BE2C (cell line): ENCODE results near the gene LARP4B.

Source experiments
- DNase-seq: peaks from one replicate; pipeline ENCODE4 v3.0.0-alpha.2; 2020
- H3K27me3 ChIP-seq: fragments of 250-450 bp; sonication (Bioruptor Pico); 2 replicates; pipeline ENCODE4 v1.5.1; 2020; ENCODE audit warnings: mild to moderate bottlenecking
- H3K36me3 ChIP-seq: fragments of 250-450 bp; sonication (Bioruptor Pico); 2 replicates; pipeline ENCODE4 v1.5.1; 2020; ENCODE audit warnings: mild to moderate bottlenecking
- H3K4me1 ChIP-seq: fragments of 250-450 bp; sonication (Bioruptor Pico); 2 replicates; pipeline ENCODE4 v1.5.1; 2020
- H3K4me3 ChIP-seq: 2 replicates; pipeline ENCODE4 v1.5.1; 2011; ENCODE audit warnings: low read depth, low read length
- H3K9me3 ChIP-seq: fragments of 250-450 bp; sonication (Bioruptor Pico); 2 replicates; pipeline ENCODE4 v1.5.1; 2020
- CTCF ChIP-seq: IDR thresholded peaks from 2 replicates; pipeline ENCODE4 v1.5.1; 2012; ENCODE audit warnings: mild to moderate bottlenecking, low read depth, low read length

Gene LARP4B

DNA sequence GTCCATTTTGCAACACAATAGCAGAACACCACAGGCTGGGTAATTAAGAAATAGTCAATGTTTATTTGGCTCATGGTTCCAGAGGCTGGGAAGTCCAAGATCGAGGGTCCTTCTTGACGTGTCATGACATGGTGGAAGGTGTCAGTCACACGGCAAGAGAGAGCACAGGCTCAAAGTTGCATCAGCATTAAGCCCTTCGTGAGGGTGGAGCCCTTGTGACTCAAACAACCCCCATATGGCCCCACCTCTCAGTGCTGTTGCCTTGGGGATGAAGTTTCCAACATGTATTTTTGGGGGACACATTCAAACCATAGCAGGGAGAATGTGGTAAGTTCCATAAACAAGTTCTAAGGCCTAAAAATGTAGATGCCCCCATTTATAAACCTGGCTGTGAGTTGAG is 32.1 kb upstream of the LARP4B start:
- TF ChIP-seq CTCF, result no peak
- Histone ChIP-seq H3K27me3 (no peaks in the 10 kb centered on the region), H3K4me1 (no peaks in the 10 kb centered on the region), H3K9me3 (no peaks in the 10 kb centered on the region), H3K36me3 (no peaks in the 10 kb centered on the region), H3K4me3 (no peak overlapping the region)
- DNase-seq, result no peak

GRCh38 chr10:963186-963585 is 31.7 kb upstream of the LARP4B start:
- Histone ChIP-seq H3K9me3 (no peaks in the 10 kb centered on the region), H3K27me3 (no peaks in the 10 kb centered on the region), H3K36me3 (no peaks in the 10 kb centered on the region), H3K4me1 (no peaks in the 10 kb centered on the region), H3K4me3 (no peak overlapping the region)
- no peak for DNase-seq
- no peak for TF ChIP-seq CTCF

GRCh38 chr10:962342-962741 is 30.8 kb upstream of the LARP4B start:
- no peak overlapping the region for H3K4me3 ChIP-seq
- no peaks in the 10 kb centered on the region for H3K27me3 ChIP-seq
- no peaks in the 10 kb centered on the region for H3K9me3 ChIP-seq
- no peak for TF ChIP-seq CTCF
- H3K4me1 ChIP-seq, result no peaks in the 10 kb centered on the region
- no peaks in the 10 kb centered on the region for H3K36me3 ChIP-seq
- no peak for DNase-seq

DNA sequence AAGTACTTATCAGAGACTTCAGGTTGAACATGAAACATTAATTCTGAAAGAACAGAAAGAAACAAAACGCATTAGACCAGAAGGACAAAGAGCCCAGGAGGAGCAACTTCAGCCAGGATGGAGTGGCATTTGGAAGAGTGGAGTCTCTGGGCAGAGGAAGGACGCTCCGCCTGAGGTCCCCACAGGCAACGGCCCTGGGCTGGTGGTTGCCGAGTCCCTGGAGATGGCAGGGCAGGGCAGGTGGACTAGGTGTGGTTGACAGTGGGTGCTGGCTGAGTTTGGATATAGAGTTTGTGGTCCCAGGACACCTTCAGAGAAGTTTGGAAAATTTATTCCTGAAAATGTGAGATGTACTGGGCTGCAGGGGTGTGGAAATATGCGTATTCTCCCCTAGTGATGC is 27.4 kb upstream of the LARP4B start:
- Histone ChIP-seq H3K27me3 (no peaks in the 10 kb centered on the region), H3K4me1 (no peaks in the 10 kb centered on the region), H3K9me3 (no peaks in the 10 kb centered on the region), H3K36me3 (no peaks in the 10 kb centered on the region), H3K4me3 (no peak overlapping the region)
- no peak for DNase-seq
- TF ChIP-seq CTCF, result no peak

- no peak for TF ChIP-seq CTCF
- Histone ChIP-seq H3K4me3 (no peak overlapping the region), H3K36me3 (no peaks in the 10 kb centered on the region), H3K9me3 (no peaks in the 10 kb centered on the region), H3K4me1 (no peaks in the 10 kb centered on the region), H3K27me3 (no peaks in the 10 kb centered on the region)
- DNase-seq, result no peak
These were observed 26.6 kb upstream of the LARP4B start for GRCh38 chr10:958106-958505.

DNA sequence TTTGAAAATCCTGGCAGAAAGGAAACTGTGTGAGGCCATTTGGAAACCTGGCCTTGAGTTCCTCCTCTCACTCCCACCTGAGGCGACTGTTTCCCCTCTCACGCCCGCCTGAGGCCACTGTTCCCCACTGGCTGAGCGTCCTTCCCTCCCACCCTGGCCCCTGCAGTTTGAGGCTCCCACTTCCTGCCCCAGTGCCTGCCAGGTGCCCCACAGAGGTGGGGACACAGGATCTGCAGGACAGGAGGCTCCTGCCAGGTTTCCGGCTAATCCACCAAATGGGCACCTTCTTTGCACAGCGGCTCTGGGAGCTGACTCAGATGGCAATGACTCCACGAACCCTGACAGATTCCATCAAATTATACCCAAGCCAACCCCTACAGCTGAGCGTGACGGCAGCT is 24.3 kb upstream of the LARP4B start:
- DNase-seq, result no peak

More for the DNA sequence above, 24.3 kb upstream of the LARP4B start:
- no peak for TF ChIP-seq CTCF
- Histone ChIP-seq H3K9me3 (no peaks in the 10 kb centered on the region), H3K4me3 (no peak overlapping the region), H3K27me3 (no peaks in the 10 kb centered on the region), H3K36me3 (no peaks in the 10 kb centered on the region), H3K4me1 (no peaks in the 10 kb centered on the region)
